K562 (cell line): ENCODE data around the gene ANAPC5. TPM values are rescaled to one million over a fixed set of nuclear protein-coding genes. Genes with fewer than 3 reads are reported as not detected.

Experiments used
- ATAC-seq: fragments of 200-7000 bp; cut with Tn5 transposase; 3 replicates; pipeline ENCODE4 v1.9.1; 2020; ENCODE audit warnings: moderate library complexity
- BruUV-seq: library from RNA; stranded (reverse); fragments of 400-500 nt; replicated peaks from 2 replicates; lab custom pipeline; 2021; lab: Mats Ljungman, UMichigan
- CTCF ChIA-PET: fragments of 300-600 bp; formaldehyde crosslinking; extraction: SDS; loops from one replicate; lab custom pipeline; 2021; ENCODE audit warnings: low intra/inter-chr PET ratio; lab: Yijun Ruan, JAX
- POLR2A ChIA-PET: fragments of 300-600, 350-650 bp; sonication (Branson Sonifier 250); formaldehyde crosslinking; extraction: SDS; loops from one replicate; lab custom pipeline; 2021; ENCODE audit warnings: antibody characterized with exemption, inconsistent platforms; lab: Yijun Ruan, JAX
- DNase-seq, 4 experiments: peaks; one replicate each; pipeline versions ENCODE4 v3.0.0 to v3.0.0-alpha.2; 2011 to 2018; ENCODE audit warnings: low spot score in 3 of 4, mixed read lengths in 3 of 4; ENCODE audit errors: extremely low read depth in 1 of 4
- FAIRE-seq: peaks from 2 replicates; lab custom pipeline; 2011; peaks lifted over from hg19 to GRCh38; lab: Jason Lieb, UNC
- H2AFZ ChIP-seq: 2 replicates; pipeline ENCODE4 v1.6.0; 2011; ENCODE audit warnings: low read depth, low read length, control low read depth, inconsistent platforms
- H3K27ac ChIP-seq: fragments of 200-600 bp; 3 replicates; pipeline ENCODE4 v1.8.0; 2011; ENCODE audit warnings: low read depth, mild to moderate bottlenecking, control low read depth, inconsistent platforms, low read length, moderate library complexity, mixed read lengths; ENCODE audit errors: extremely low read depth
- H3K27me3 ChIP-seq, 2 experiments: fragments of 300-600 bp in 1 of 2; 2 replicates in 1 of 2; 3 replicates in 1 of 2; pipeline versions ENCODE4 v1.6.0 to v1.8.0; 2011; ENCODE audit warnings: inconsistent platforms in 2 of 2, low read length in 2 of 2, mild to moderate bottlenecking in 1 of 2, mixed read lengths in 1 of 2, moderate library complexity in 1 of 2; ENCODE audit not compliant: control insufficient read depth in 2 of 2, insufficient read depth in 2 of 2
- H3K36me3 ChIP-seq: fragments of 300-600 bp; 3 replicates; pipeline ENCODE4 v1.8.0; 2011; ENCODE audit warnings: mild to moderate bottlenecking, low read length, inconsistent platforms; ENCODE audit not compliant: control insufficient read depth, insufficient read depth
- H3K4me1 ChIP-seq, 2 experiments: fragments of 200-600 bp in 1 of 2; replicated peaks in 1 of 2; 2 replicates in 1 of 2; 3 replicates in 1 of 2; pipeline versions ENCODE4 v1.5.1 to v1.8.0; 2011; ENCODE audit warnings: inconsistent platforms in 2 of 2, low read length in 2 of 2, mild to moderate bottlenecking in 1 of 2, mixed read lengths in 1 of 2, moderate library complexity in 1 of 2; ENCODE audit not compliant: control insufficient read depth in 2 of 2, insufficient read depth in 2 of 2
- H3K4me2 ChIP-seq: 2 replicates; pipeline ENCODE4 v1.6.1; 2011; ENCODE audit warnings: low read length, control low read depth, inconsistent platforms, mixed read lengths; ENCODE audit not compliant: insufficient read depth
- H3K4me3 ChIP-seq: fragments of 200-600 bp; sonication (generic), shearing (Covaris generic); 2 replicates; pipeline ENCODE4 v1.5.1; 2016; ENCODE audit warnings: control low read depth, inconsistent platforms
- H3K79me2 ChIP-seq: fragments of 200-600 bp; 3 replicates; pipeline ENCODE4 v1.8.0; 2011; ENCODE audit warnings: low read length, inconsistent platforms; ENCODE audit not compliant: control insufficient read depth, insufficient read depth
- H3K9ac ChIP-seq, 2 experiments: 2 replicates each; pipeline versions ENCODE4 v1.6.0 to v1.6.1; 2011; ENCODE audit warnings: low read depth in 2 of 2, low read length in 2 of 2, control low read depth in 1 of 2, inconsistent platforms in 1 of 2, mild to moderate bottlenecking in 1 of 2, mixed read lengths in 1 of 2; ENCODE audit not compliant: insufficient read depth in 1 of 2
- H3K9me1 ChIP-seq: one replicate; pipeline ENCODE4 v1.6.0; 2011; ENCODE audit warnings: inconsistent platforms, mild to moderate bottlenecking, low read length, moderate library complexity; ENCODE audit not compliant: control insufficient read depth, insufficient read depth
- H3K9me3 ChIP-seq: replicated peaks from 2 replicates; pipeline ENCODE4 v1.5.1; 2011; ENCODE audit warnings: low read depth, low read length, inconsistent platforms; ENCODE audit not compliant: control insufficient read depth, insufficient read depth
- H4K20me1 ChIP-seq: replicated peaks from 2 replicates; pipeline ENCODE4 v1.6.1; 2011; ENCODE audit warnings: low read length, inconsistent platforms, mixed read lengths; ENCODE audit not compliant: control insufficient read depth, insufficient read depth
- ADNP ChIP-seq: fragments of 200-800 bp; sonication (Bioruptor generic); IDR thresholded peaks from 2 replicates; pipeline ENCODE4 v1.6.1; 2016; ENCODE audit warnings: missing genetic modification characterization, missing compliant biosample characterization
- BCOR ChIP-seq: fragments of 450-650 bp; IDR thresholded peaks from 2 replicates; pipeline ENCODE4 v1.6.1; 2016
- C11orf30 ChIP-seq: fragments of 450-650 bp; IDR thresholded peaks from 2 replicates; pipeline ENCODE4 v1.6.1; 2016; ENCODE audit warnings: low read depth, mild to moderate bottlenecking
- ESRRA ChIP-seq: fragments of 450-650 bp; IDR thresholded peaks from 2 replicates; pipeline ENCODE4 v1.6.1; 2014; ENCODE audit warnings: low read depth, mild to moderate bottlenecking, moderate library complexity, borderline replicate concordance
- GTF2A2 ChIP-seq: IDR thresholded peaks from 2 replicates; pipeline ENCODE4 v1.6.1; 2016; ENCODE audit warnings: mild to moderate bottlenecking, missing genetic modification characterization, missing compliant biosample characterization
- HSF4 ChIP-seq: fragments of 250-450 bp; sonication (Bioruptor Pico); IDR thresholded peaks from 2 replicates; pipeline ENCODE4 v2.1.2; 2022; ENCODE audit warnings: mild to moderate bottlenecking, moderate library complexity, borderline replicate concordance
- KDM1A ChIP-seq, 2 experiments: fragments of 450-650 bp; IDR thresholded peaks; 2 replicates each; pipeline ENCODE4 v1.6.1; 2016; ENCODE audit warnings: mild to moderate bottlenecking in 2 of 2
- RBM25 ChIP-seq: fragments of 200-400 bp; formaldehyde crosslinking; IDR thresholded peaks from 2 replicates; pipeline ENCODE4 v1.6.1; 2018; ENCODE audit warnings: low read length, low read depth, moderate library complexity; ENCODE audit not compliant: severe bottlenecking
- SMARCA5 ChIP-seq: fragments of 450-650 bp; IDR thresholded peaks from 2 replicates; pipeline ENCODE4 v1.6.1; 2016
- TFAM ChIP-seq: fragments of 250-450 bp; sonication (Bioruptor Pico); conservative IDR thresholded peaks from 2 replicates; pipeline ENCODE4 v1.5.0; 2021; ENCODE audit warnings: mild to moderate bottlenecking, moderate library complexity
- YY1 ChIP-seq, 3 experiments: IDR thresholded peaks; 2 replicates each; pipeline ENCODE4 v1.6.1; 2011; ENCODE audit warnings: low read length in 2 of 3, mild to moderate bottlenecking in 2 of 3, moderate library complexity in 2 of 3, borderline replicate concordance in 1 of 3, control low read depth in 1 of 3, low read depth in 1 of 3; ENCODE audit not compliant: insufficient read depth in 3 of 3, insufficient replicate concordance in 2 of 3, control insufficient read depth in 1 of 3, insufficient read length in 1 of 3; ENCODE audit errors: extremely low read depth in 1 of 3
- WGBS: fragments of 100-300 bp; shearing (Covaris generic); methylation state at CpG from one replicate; pipeline ENCODE4 v1.1.6; 2016; ENCODE audit warnings: low coverage, mixed read lengths; ENCODE audit not compliant: insufficient coverage; ENCODE audit errors: missing lambda C conversion rate; 5-methylcytosine and 5-hydroxymethylcytosine counted together
- in situ Hi-C: fragments of 300-500 bp; cut with MboI; formaldehyde crosslinking; loops from 4 replicates; pipeline ENCODE4 v1.15.0; 2018; ENCODE audit warnings: inconsistent platforms, mixed read lengths
- intact Hi-C: fragments of 100-400 bp; cut with micrococcal nuclease; formaldehyde crosslinking; loops from 2 replicates; pipeline ENCODE4 v1.14.2; 2022
- polyA plus RNA-seq, 8 experiments: library from polyadenylated mRNA; depleted of rRNA in 4 of 8; stranded (reverse) in 5 of 8; unstranded in 3 of 8; fragments of >200 nt; fragmentation: Nextera tagmentation in 2 of 8; fragmentation: Illumina TruSeq in 1 of 8; extraction: Ambion mirVana in 2 of 8; extraction: Trizol in 1 of 8; gene quantifications; 2 replicates each; pipeline versions ENCODE4 v1.2.1 to v1.2.3, GENCODE V29; 2011 to 2014; ENCODE audit warnings: inconsistent platforms in 1 of 8, missing spikeins in 1 of 8
- total RNA-seq, 7 experiments: library from RNA; depleted of rRNA in 6 of 7; stranded (reverse); fragments of >200 nt in 6 of 7; fragmentation: Illumina TruSeq in 2 of 7; extraction: Trizol in 2 of 7; gene quantifications; 2 replicates each; pipeline versions ENCODE4 v1.2.1 to v1.2.3, GENCODE V29; 2011 to 2021; ENCODE audit warnings: low replicate concordance in 1 of 7
- TF ChIP-seq, protein P1 (sequence below), 3 experiments: fragments of 200-800 bp in 1 of 3; sonication (Bioruptor generic) in 1 of 3; sonication (generic) in 1 of 3; formaldehyde crosslinking in 1 of 3; IDR thresholded peaks; 2 replicates each; pipeline versions ENCODE4 v1.6.1 to v1.8.0; 2016 to 2022; ENCODE audit warnings: mild to moderate bottlenecking in 2 of 3, missing compliant biosample characterization in 2 of 3, missing genetic modification characterization in 2 of 3, missing genetic modification reagents in 1 of 3
- TF ChIP-seq, protein P2 (sequence below), 2 experiments: fragments of 450-650 bp; IDR thresholded peaks; 2 replicates each; pipeline ENCODE4 v1.6.1; 2018; ENCODE audit warnings: mild to moderate bottlenecking in 2 of 2, low read depth in 1 of 2; ENCODE audit not compliant: partially characterized antibody in 2 of 2
- TF ChIP-seq, protein P3 (sequence below): IDR thresholded peaks from 2 replicates; pipeline ENCODE4 v1.6.1; 2014; ENCODE audit warnings: antibody characterized with exemption

ANAPC5 gene
- total and polyA plus RNA-seq, 9 of the 15 experiments (the other 6 are each of a cell fraction or from before 2014, with no cell fraction given): 136 to 315 (median 197) TPM

DNA sequence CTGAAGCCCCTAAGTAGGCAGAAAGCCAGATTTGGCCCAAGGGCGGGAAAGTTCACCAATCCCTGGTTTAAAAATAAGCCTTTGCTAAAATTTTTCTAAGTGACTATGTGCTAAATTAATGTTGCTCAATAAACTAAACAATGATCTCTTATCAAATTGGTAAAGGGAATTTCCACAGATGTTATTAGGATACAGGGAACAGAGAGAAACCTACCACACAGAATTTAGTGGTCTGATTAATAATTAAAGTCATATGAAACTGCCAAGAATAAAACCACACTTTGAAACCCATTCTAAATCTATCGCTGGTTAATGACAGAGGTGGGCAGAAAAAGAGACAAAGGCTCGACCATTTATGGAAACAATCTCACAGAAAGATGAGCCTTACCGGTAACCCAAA is 22.0 kb downstream of the ANAPC5 start (continued):
- TF ChIP-seq, protein P1, sequence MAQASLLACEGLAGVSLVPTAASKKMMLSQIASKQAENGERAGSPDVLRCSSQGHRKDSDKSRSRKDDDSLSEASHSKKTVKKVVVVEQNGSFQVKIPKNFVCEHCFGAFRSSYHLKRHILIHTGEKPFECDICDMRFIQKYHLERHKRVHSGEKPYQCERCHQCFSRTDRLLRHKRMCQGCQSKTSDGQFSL (CRISPR knock-in tag; IDR thresholded peaks at IDR 0.05): no peak
- TF ChIP-seq, protein P1 (tag; IDR thresholded peaks at IDR 0.05): no peak
- TF ChIP-seq YY1 (IDR thresholded peaks at IDR 0.05; ENCODE audit: borderline replicate concordance in 1 of 3, control insufficient read depth in 1 of 3, extremely low read depth in 1 of 3, insufficient read depth in 3 of 3, insufficient read length in 1 of 3, insufficient replicate concordance in 2 of 3, low read depth in 1 of 3, low read length in 2 of 3): no peak
- TF ChIP-seq HSF4 (CRISPR knock-in tag): no peak
- TF ChIP-seq C11orf30: no peak

DNA sequence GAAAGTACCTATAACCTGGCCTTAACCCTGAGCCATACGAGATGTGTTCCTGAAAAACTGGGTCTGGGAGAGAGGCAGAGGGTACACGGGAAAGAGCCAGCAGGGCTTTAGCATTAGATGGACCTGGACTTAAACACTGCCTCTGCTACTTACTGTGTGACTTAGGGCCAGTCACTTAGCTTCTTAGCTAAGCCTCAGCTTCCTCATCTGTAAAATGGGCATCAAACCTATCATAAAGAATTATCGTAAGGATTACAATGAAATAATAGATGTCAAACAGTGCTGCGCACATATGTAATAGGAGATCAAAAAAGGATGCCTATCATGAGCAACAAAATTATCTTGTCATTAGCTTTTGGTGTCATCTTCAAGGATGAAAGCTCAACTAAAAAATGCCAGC is 23.6 kb downstream of the ANAPC5 start:
- Histone ChIP-seq H3K79me2 (no peaks in the 10 kb centered on the region), H3K4me1 (peaks cover 0 to 3% of the 10 kb centered on the region in 2 experiments; a peak in 1 of 5 replicates), H3K27me3 (no peaks in the 10 kb centered on the region), H4K20me1 (no peaks in the 10 kb centered on the region), H3K4me2 (no peak overlapping the region), H3K9ac (no peak overlapping the region), H3K9me1 (no peaks in the 10 kb centered on the region), H3K27ac (no peak overlapping the region), H3K36me3 (peaks cover 96% of the 10 kb centered on the region), H2AFZ (no peak overlapping the region), H3K4me3 (no peak overlapping the region), H3K9me3 (no peaks in the 10 kb centered on the region)
- intact Hi-C loops (no loop called here), in situ Hi-C loops (no loop called here)
- FAIRE-seq (no peak), DNase-seq (no peak), ATAC-seq (no peak)
- 88% methylated on average over 4 of the region's 4 CpGs for WGBS
- ChIA-PET CTCF (no interaction called here), POLR2A (interaction anchor here (0.5 to 1.7 kb wide), 7 partner anchors 8 to 140 kb away, joined by 3 to 7 read pairs (median 3); partner anchors contain the start of gene RNF34)
- no TSS peak for BruUV-seq
- TF ChIP-seq RBM25 (peak; percentile 80), GTF2A2 (tag) (no peak), BCOR (peak; percentile 75; the same call in 1 of the 2 replicates), TFAM (CRISPR knock-in tag) (no peak), ESRRA (no peak), ADNP (tag) (peak; percentile 73), KDM1A (IDR thresholded peaks at IDR 0.05) (0 out of 4 replicates have a peak, but pooled peaks of 1 of the 2 experiments have one; percentile 12), SMARCA5 (peak; percentile 54; the same call in 1 of the 2 replicates)
- TF ChIP-seq, protein P2, sequence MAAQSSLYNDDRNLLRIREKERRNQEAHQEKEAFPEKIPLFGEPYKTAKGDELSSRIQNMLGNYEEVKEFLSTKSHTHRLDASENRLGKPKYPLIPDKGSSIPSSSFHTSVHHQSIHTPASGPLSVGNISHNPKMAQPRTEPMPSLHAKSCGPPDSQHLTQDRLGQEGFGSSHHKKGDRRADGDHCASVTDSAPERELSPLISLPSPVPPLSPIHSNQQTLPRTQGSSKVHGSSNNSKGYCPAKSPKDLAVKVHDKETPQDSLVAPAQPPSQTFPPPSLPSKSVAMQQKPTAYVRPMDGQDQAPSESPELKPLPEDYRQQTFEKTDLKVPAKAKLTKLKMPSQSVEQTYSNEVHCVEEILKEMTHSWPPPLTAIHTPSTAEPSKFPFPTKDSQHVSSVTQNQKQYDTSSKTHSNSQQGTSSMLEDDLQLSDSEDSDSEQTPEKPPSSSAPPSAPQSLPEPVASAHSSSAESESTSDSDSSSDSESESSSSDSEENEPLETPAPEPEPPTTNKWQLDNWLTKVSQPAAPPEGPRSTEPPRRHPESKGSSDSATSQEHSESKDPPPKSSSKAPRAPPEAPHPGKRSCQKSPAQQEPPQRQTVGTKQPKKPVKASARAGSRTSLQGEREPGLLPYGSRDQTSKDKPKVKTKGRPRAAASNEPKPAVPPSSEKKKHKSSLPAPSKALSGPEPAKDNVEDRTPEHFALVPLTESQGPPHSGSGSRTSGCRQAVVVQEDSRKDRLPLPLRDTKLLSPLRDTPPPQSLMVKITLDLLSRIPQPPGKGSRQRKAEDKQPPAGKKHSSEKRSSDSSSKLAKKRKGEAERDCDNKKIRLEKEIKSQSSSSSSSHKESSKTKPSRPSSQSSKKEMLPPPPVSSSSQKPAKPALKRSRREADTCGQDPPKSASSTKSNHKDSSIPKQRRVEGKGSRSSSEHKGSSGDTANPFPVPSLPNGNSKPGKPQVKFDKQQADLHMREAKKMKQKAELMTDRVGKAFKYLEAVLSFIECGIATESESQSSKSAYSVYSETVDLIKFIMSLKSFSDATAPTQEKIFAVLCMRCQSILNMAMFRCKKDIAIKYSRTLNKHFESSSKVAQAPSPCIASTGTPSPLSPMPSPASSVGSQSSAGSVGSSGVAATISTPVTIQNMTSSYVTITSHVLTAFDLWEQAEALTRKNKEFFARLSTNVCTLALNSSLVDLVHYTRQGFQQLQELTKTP (IDR thresholded peaks at IDR 0.05; ENCODE audit: low read depth in 1 of 2, partially characterized antibody in 2 of 2): no peak
- TF ChIP-seq, protein P3, sequence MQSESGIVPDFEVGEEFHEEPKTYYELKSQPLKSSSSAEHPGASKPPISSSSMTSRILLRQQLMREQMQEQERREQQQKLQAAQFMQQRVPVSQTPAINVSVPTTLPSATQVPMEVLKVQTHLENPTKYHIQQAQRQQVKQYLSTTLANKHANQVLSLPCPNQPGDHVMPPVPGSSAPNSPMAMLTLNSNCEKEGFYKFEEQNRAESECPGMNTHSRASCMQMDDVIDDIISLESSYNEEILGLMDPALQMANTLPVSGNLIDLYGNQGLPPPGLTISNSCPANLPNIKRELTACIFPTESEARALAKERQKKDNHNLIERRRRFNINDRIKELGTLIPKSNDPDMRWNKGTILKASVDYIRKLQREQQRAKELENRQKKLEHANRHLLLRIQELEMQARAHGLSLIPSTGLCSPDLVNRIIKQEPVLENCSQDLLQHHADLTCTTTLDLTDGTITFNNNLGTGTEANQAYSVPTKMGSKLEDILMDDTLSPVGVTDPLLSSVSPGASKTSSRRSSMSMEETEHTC: no peak
